ENCODE results near the gene BORCS6. TPM values are rescaled to one million over a fixed set of nuclear protein-coding genes. Genes with fewer than 3 reads are reported as not detected.

BORCS6 gene
- total and polyA plus RNA-seq, 2 of the 4 experiments (the other 2 are of a cell fraction): 2.7 to 3.3 TPM

DNA sequence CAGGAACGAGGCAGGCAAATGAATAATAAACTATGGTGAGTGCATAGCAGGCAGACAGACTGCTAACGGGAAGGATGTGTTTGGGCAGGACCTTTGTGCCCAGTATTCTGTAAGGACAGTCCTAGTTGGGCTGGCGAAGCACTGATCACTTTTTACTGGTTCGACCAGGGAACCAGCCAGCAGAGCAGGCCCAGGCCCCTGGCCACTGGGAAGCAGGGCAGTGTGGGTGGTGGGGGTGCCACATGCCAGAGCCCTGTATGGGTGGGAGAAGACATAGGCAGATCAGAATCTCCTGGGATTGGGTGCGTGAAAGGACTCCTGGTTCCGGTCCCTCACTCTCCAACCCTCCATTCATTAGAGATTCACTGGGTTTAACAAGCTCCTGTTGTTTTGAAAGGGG is 23.2 kb downstream of the BORCS6 start:
- ChIA-PET POLR2A (ENCODE audit: unreplicated experiment) (no interaction called here), CTCF (no interaction called here)

More for the DNA sequence above, 23.2 kb downstream of the BORCS6 start:
- Histone ChIP-seq H3K27me3 (ENCODE audit: control insufficient read depth, insufficient read depth, low read length) (no peaks in the 10 kb centered on the region), H3K27ac (ENCODE audit: insufficient read depth, low read length) (no peak overlapping the region), H3K9me1 (ENCODE audit: insufficient read depth, low read length) (peaks cover 5% of the 10 kb centered on the region), H3K79me1 (ENCODE audit: low read depth in 1 of 2, low read length in 2 of 2) (peaks cover 10 to 14% of the 10 kb centered on the region in 2 experiments), H2BK15ac (ENCODE audit: low read depth, low read length) (no peak overlapping the region), H3K18ac (ENCODE audit: low read depth, low read length) (no peak overlapping the region), H4K91ac (ENCODE audit: insufficient read depth, low read depth, low read length) (no peak overlapping the region), H3K4me3 (ENCODE audit: insufficient read depth, low read depth, low read length) (no peak overlapping the region), H4K8ac (ENCODE audit: low read depth in 2 of 2, low read length in 2 of 2) (no peak overlapping the region), H2AK5ac (ENCODE audit: low read depth, low read length) (no peak overlapping the region; the same call in 1 of the 2 replicates), H2BK5ac (ENCODE audit: low read depth, low read length, poor library complexity, severe bottlenecking) (no peak overlapping the region), H3K14ac (replicated peaks; ENCODE audit: low read depth, low read length) (no peak overlapping the region), H4K5ac (ENCODE audit: low read depth, low read length) (no peak overlapping the region), H2AK9ac (replicated peaks; ENCODE audit: low read depth, low read length, poor library complexity) (no peak overlapping the region), H3K9ac (ENCODE audit: low read depth, low read length) (no peak overlapping the region), H3K4me2 (ENCODE audit: low read depth, low read length) (no peak overlapping the region), H3K23ac (ENCODE audit: low read depth, low read length) (no peak overlapping the region), H2BK120ac (ENCODE audit: low read depth, low read length) (no peak overlapping the region), H3K4me1 (ENCODE audit: control insufficient read depth, insufficient read depth, low read length) (peaks cover 19% of the 10 kb centered on the region), H3K4ac (ENCODE audit: low read depth, low read length) (no peak overlapping the region), H2BK20ac (ENCODE audit: low read depth, low read length) (no peak overlapping the region), H3K9me3 (ENCODE audit: control insufficient read depth, insufficient read depth, low read length) (no peaks in the 10 kb centered on the region), H3K56ac (ENCODE audit: extremely low read depth, insufficient read depth, low read length) (no peak overlapping the region), H2AFZ (replicated peaks; ENCODE audit: low read length, poor library complexity) (no peak overlapping the region), H3K36me3 (ENCODE audit: control insufficient read depth, insufficient read depth, low read length) (no peaks in the 10 kb centered on the region), H4K20me1 (ENCODE audit: insufficient read depth, low read length) (peaks cover 4% of the 10 kb centered on the region)
- in situ Hi-C loops (cut with MboI; ENCODE audit: low sequenced_read_pairs): loop anchor here (25.0 kb wide), 1 partner anchor 929 kb away; the partner anchor contains the start of genes DVL2, GABARAP and PHF23
- 83% methylated on average over 3 of the region's 6 CpGs; no CpG with 5 or more reads in 1 of the 2 experiments for WGBS, 2 experiments (ENCODE audit: extremely low coverage in 2 of 2, insufficient read length in 1 of 2)
- no peak for DNase-seq
- dilution Hi-C loops (cut with HindIII; ENCODE audit: low sequenced_read_pairs, unreplicated experiment): no loop called here
- no peak for TF ChIP-seq CHD1 (IDR thresholded peaks at IDR 0.05; ENCODE audit: low read depth, low read length)
- TF ChIP-seq MAFK (IDR thresholded peaks at IDR 0.05; ENCODE audit: low read depth, low read length): no peak
- no peak for TF ChIP-seq MAZ (IDR thresholded peaks at IDR 0.05; ENCODE audit: borderline replicate concordance, low read depth, low read length)
- TF ChIP-seq, protein P1, sequence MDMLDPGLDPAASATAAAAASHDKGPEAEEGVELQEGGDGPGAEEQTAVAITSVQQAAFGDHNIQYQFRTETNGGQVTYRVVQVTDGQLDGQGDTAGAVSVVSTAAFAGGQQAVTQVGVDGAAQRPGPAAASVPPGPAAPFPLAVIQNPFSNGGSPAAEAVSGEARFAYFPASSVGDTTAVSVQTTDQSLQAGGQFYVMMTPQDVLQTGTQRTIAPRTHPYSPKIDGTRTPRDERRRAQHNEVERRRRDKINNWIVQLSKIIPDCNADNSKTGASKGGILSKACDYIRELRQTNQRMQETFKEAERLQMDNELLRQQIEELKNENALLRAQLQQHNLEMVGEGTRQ (IDR thresholded peaks at IDR 0.05; ENCODE audit: low read depth, low read length): no peak
- TF ChIP-seq, protein P2, sequence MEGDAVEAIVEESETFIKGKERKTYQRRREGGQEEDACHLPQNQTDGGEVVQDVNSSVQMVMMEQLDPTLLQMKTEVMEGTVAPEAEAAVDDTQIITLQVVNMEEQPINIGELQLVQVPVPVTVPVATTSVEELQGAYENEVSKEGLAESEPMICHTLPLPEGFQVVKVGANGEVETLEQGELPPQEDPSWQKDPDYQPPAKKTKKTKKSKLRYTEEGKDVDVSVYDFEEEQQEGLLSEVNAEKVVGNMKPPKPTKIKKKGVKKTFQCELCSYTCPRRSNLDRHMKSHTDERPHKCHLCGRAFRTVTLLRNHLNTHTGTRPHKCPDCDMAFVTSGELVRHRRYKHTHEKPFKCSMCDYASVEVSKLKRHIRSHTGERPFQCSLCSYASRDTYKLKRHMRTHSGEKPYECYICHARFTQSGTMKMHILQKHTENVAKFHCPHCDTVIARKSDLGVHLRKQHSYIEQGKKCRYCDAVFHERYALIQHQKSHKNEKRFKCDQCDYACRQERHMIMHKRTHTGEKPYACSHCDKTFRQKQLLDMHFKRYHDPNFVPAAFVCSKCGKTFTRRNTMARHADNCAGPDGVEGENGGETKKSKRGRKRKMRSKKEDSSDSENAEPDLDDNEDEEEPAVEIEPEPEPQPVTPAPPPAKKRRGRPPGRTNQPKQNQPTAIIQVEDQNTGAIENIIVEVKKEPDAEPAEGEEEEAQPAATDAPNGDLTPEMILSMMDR (conservative IDR thresholded peaks at IDR 0.05; ENCODE audit: low read depth, low read length): no peak
- no peak for TF ChIP-seq FOS (IDR thresholded peaks at IDR 0.05; ENCODE audit: low read depth, low read length)
- no peak for TF ChIP-seq SMC3 (IDR thresholded peaks at IDR 0.05; ENCODE audit: low read depth, low read length)
- no peak for TF ChIP-seq POLR2A (IDR thresholded peaks at IDR 0.05; ENCODE audit: low read depth, low read length)
- BruUV-seq (replicated peaks): no TSS peak
- intact Hi-C loops (cut with micrococcal nuclease): no loop called here
- ATAC-seq (ENCODE audit: low read depth): no peak

All from IMR-90 (cell line).